HG03571 (cell line): ENCODE results near the gene RBM11.

Experiments
- ATAC-seq: cut with Tn5 transposase; IDR thresholded peaks from one replicate; pipeline ENCODE4 v1.9.1; 2021; ENCODE audit not compliant: unreplicated experiment

RBM11 gene

GRCh38 chr21:14270631-14271030, 54.7 kb downstream of the RBM11 start:
- ATAC-seq: no peak

- ATAC-seq: no peak
Observed at GRCh38 chr21:14271053-14271452, 55.1 kb downstream of the RBM11 start.

GRCh38 chr21:14271641-14272040, 55.7 kb downstream of the RBM11 start:
- no peak for ATAC-seq

GRCh38 chr21:14273736-14274538, 58.0 kb downstream of the RBM11 start:
- ATAC-seq: no peak

GRCh38 chr21:14275702-14276205, 59.8 kb downstream of the RBM11 start:
- no peak for ATAC-seq
